Calu3 (cell line): ENCODE results near the gene MAEA. TPM values are rescaled to one million over a fixed set of nuclear protein-coding genes. Genes with fewer than 3 reads are reported as not detected.

Source experiments
- BruUV-seq: library from RNA; stranded (reverse); fragments of 400-500 nt; replicated peaks from 2 replicates; lab custom pipeline; 2021; lab: Mats Ljungman, UMichigan
- CTCF ChIA-PET: fragments of 300-600 bp; sonication (Branson Sonifier 250); formaldehyde crosslinking; loops from one replicate; lab custom pipeline; 2022; ENCODE audit warnings: antibody characterized with exemption; lab: Charles Lee
- DNase-seq: peaks from one replicate; pipeline ENCODE4 v3.0.0; 2022
- H3K27ac Mint-ChIP-seq: one replicate; pipeline ENCODE4 v1.8.0; 2022; ENCODE audit warnings: mixed read lengths; ENCODE audit not compliant: unreplicated experiment
- H3K27me3 Mint-ChIP-seq: one replicate; pipeline ENCODE4 v1.8.0; 2022; ENCODE audit warnings: mixed read lengths; ENCODE audit not compliant: unreplicated experiment
- H3K36me3 Mint-ChIP-seq: one replicate; pipeline ENCODE4 v1.8.0; 2022; ENCODE audit warnings: mild to moderate bottlenecking, moderate library complexity, mixed read lengths; ENCODE audit not compliant: insufficient read depth, unreplicated experiment
- H3K4me1 Mint-ChIP-seq: one replicate; pipeline ENCODE4 v1.8.0; 2022; ENCODE audit warnings: mild to moderate bottlenecking, low read depth, mixed read lengths; ENCODE audit not compliant: unreplicated experiment
- H3K4me3 Mint-ChIP-seq: one replicate; pipeline ENCODE4 v1.8.0; 2022; ENCODE audit warnings: mild to moderate bottlenecking, low read depth, moderate library complexity, mixed read lengths; ENCODE audit not compliant: unreplicated experiment
- H3K9me3 Mint-ChIP-seq: one replicate; pipeline ENCODE4 v1.8.0; 2022; ENCODE audit warnings: low read depth, mixed read lengths; ENCODE audit not compliant: unreplicated experiment
- intact Hi-C: fragments of 100-400 bp; cut with micrococcal nuclease; formaldehyde crosslinking; loops from one replicate; pipeline ENCODE4 v1.10.0; 2022; ENCODE audit not compliant: unreplicated experiment
- total RNA-seq: library from RNA; stranded (reverse); gene quantifications from 2 replicates; pipeline ENCODE4 v1.2.3, GENCODE V29; 2022
- TF ChIP-seq, protein P1 (sequence below): fragments of 200-600 bp; IDR thresholded peaks from one replicate; pipeline ENCODE4 v1.8.0; 2022; ENCODE audit warnings: antibody characterized with exemption; ENCODE audit not compliant: unreplicated experiment

The MAEA gene
- total RNA-seq, 1 experiment from 2014 or later, result 59.0 TPM

DNA sequence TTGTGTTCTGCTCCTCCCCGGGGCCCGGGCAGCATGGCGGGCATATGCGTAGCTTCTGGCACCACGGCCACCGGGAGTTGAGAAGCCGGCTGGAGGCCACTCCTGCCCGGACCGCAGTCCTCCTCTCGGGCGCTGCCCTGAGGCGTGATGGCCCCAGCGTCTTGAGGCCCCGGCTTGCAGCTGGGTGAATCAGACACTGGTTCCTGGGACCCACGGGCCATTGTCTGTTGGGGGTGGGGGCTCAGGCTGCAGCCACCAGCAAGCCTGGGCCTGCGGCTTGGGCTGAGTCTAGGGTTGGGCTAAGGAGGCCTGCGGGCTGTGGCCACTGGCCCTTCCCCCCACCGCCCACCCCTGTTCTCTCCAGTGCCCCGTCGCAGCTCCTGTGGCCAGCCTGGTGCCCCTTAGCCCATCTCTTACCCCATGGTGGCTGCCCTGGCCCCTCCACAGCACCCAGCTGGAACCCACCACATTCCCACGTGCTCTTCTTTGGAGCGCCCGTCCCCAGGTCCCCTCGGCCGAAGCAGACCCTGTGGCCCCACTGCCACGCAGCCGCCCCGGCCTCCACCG lies 50.6 kb downstream of the MAEA start:
- CTCF ChIA-PET, result no interaction called here
- Mint-ChIP-seq H3K9me3 (no peaks in the 10 kb centered on the region), H3K36me3 (peaks cover 52% of the 10 kb centered on the region), H3K4me1 (peaks cover 26% of the 10 kb centered on the region), H3K4me3 (no peak overlapping the region), H3K27ac (no peak overlapping the region), H3K27me3 (no peaks in the 10 kb centered on the region)
- BruUV-seq, result no TSS peak
- intact Hi-C loops, result no loop called here
- TF ChIP-seq, protein P1, sequence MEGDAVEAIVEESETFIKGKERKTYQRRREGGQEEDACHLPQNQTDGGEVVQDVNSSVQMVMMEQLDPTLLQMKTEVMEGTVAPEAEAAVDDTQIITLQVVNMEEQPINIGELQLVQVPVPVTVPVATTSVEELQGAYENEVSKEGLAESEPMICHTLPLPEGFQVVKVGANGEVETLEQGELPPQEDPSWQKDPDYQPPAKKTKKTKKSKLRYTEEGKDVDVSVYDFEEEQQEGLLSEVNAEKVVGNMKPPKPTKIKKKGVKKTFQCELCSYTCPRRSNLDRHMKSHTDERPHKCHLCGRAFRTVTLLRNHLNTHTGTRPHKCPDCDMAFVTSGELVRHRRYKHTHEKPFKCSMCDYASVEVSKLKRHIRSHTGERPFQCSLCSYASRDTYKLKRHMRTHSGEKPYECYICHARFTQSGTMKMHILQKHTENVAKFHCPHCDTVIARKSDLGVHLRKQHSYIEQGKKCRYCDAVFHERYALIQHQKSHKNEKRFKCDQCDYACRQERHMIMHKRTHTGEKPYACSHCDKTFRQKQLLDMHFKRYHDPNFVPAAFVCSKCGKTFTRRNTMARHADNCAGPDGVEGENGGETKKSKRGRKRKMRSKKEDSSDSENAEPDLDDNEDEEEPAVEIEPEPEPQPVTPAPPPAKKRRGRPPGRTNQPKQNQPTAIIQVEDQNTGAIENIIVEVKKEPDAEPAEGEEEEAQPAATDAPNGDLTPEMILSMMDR, result no peak
- no peak for DNase-seq

DNA sequence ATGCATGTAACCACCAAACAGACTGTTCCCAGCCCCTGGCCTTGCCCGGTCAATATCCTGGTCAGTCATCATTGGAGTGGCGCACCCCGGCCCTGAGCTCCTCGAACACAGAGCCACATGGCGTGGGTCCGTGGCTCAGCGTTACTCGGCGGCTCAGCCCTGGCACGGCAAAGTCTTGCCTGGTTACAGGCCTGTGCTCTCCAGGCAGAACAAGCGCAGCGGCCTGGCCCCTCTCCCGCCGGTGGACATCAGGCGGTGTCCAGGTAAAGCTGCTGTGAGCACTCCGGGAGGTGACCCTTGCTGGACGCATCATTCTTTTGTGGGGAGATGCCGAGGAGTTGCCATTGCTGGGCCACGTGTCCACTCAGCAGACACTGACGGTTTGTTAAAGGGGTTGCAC lies 51.2 kb downstream of the MAEA start:
- Mint-ChIP-seq H3K4me1 (peaks cover 28% of the 10 kb centered on the region), H3K27ac (no peak overlapping the region), H3K9me3 (no peaks in the 10 kb centered on the region), H3K36me3 (peaks cover 58% of the 10 kb centered on the region), H3K27me3 (no peaks in the 10 kb centered on the region), H3K4me3 (no peak overlapping the region)
- TF ChIP-seq, protein P1, result no peak
- BruUV-seq, result no TSS peak
- no peak for DNase-seq
- intact Hi-C loops, result no loop called here
- CTCF ChIA-PET, result no interaction called here

GRCh38 chr4:1342003-1342402 lies 52.3 kb downstream of the MAEA start:
- Mint-ChIP-seq H3K27ac (no peak overlapping the region), H3K9me3 (no peaks in the 10 kb centered on the region), H3K4me1 (peaks cover 24% of the 10 kb centered on the region), H3K36me3 (peaks cover 63% of the 10 kb centered on the region), H3K27me3 (no peaks in the 10 kb centered on the region), H3K4me3 (no peak overlapping the region)
- CTCF ChIA-PET, result no interaction called here
- DNase-seq, result no peak
- intact Hi-C loops, result no loop called here
- TF ChIP-seq, protein P1, result no peak
- BruUV-seq, result no TSS peak

DNA sequence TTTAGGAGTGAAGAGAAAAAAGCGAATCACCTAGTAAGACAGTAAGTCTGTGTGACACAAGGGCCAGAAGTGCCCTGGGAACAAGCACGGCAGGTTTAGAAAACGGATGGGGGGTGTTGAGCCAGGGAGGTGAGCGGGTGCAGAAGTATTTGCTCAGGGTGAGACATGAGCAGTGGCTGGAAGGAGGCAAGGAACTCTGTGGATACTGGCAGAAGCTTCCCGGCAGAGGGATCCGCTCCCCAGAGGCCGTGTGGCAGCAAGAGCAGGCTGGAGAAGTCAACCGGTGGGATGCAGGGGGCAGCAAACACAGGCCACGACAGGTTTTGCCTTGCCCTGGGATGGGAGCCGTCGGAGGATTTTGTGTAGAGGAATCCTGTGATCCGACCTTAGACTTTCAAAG lies 55.0 kb downstream of the MAEA start:
- Mint-ChIP-seq H3K27me3 (no peaks in the 10 kb centered on the region), H3K9me3 (no peaks in the 10 kb centered on the region), H3K27ac (peak overlapping the region; percentile 85), H3K4me1 (peaks cover 22% of the 10 kb centered on the region), H3K4me3 (peak overlapping the region; percentile 87), H3K36me3 (peaks cover 54% of the 10 kb centered on the region)
- TF ChIP-seq, protein P1, result no peak
- no TSS peak for BruUV-seq
- DNase-seq, result no peak
- CTCF ChIA-PET, result no interaction called here
- intact Hi-C loops, result no loop called here
